ENCODE results near the gene SAFB2.

Gene SAFB2

DNA sequence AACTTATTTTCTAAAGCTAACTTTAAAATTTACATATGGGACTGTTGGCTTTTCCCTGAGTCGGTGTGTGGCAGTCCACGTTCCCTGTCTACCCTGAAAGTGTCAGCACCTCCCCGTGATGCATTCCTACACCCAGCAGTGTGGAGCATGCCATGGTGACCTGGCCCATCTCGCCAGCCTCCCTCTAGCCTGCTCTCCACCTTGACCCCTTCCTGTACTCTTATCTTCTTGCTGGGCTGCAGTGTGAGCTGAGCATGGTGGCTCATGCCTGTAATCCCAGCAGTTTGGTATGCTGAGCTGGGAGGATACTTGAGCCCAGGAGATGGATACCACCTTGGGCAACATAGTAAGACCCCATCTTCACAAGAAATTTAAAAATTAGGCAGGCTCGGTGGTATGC is 32.4 kb upstream of the SAFB2 start:
- no peak for TF ChIP-seq POLR2A (IDR thresholded peaks at IDR 0.05; ENCODE audit: low read depth, low read length)
- no peak for TF ChIP-seq TAF1 (IDR thresholded peaks at IDR 0.05; ENCODE audit: borderline replicate concordance, low read depth, low read length)
- TF ChIP-seq POLR2AphosphoS5 (IDR thresholded peaks at IDR 0.05; ENCODE audit: low read depth, low read length), result no peak
- FAIRE-seq, result no peak

DNA sequence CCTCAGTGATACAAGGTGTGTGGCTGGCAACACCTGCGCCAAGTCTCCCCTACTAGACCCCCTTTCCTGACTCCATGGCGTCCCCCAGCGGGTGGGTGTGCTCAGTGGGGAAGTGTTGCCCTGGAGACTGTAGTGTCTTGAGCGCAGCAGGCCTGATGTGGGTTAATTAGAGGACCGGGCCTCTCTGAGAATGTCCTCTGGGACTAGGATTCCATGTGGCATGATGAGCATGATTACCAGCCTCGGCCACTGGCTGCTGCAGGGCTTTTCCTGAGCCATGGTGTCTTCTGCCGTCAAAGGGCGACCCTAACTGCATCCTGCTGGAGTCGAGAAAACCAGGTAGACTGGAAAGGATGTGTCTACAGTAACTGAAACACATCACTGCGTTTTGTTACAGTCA is 29.7 kb upstream of the SAFB2 start:
- DNase-seq (ENCODE audit: insufficient read length), result no peak
- FAIRE-seq, result no peak
- TF ChIP-seq POLR2A (IDR thresholded peaks at IDR 0.05; ENCODE audit: low read depth, low read length), result no peak
- no peak for TF ChIP-seq POLR2AphosphoS5 (IDR thresholded peaks at IDR 0.05; ENCODE audit: low read depth, low read length)
- no peak for TF ChIP-seq TAF1 (IDR thresholded peaks at IDR 0.05; ENCODE audit: borderline replicate concordance, low read depth, low read length)

More for the DNA sequence above, 32.4 kb upstream of the SAFB2 start:
- no peak for DNase-seq (ENCODE audit: insufficient read length)

DNA sequence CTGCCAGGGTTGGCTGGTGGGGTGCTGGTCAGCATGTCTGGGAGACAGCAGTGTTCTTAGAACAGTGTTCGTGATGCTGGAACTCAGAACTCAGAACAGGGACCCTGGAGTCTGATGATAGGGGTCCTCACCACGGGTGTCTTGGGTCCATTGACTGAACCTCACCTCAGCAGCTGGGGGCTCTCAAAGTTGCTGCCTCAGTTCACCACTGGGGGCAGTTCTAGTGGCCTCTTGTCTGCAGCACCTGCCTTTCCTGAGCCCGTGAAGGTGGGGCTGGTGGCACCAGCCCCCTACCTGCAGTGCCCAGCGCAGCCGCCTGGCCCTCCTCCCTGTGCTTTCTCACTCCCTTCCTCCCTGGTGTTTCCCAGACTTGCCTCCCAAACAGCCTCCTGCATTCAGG is 28.8 kb upstream of the SAFB2 start:
- TF ChIP-seq POLR2AphosphoS5 (IDR thresholded peaks at IDR 0.05; ENCODE audit: low read depth, low read length) (0 out of 2 replicates have a peak, but pooled peaks have one; percentile 20), POLR2A (IDR thresholded peaks at IDR 0.05; ENCODE audit: low read depth, low read length) (no peak)
- no peak for FAIRE-seq
- no peak for DNase-seq (ENCODE audit: insufficient read length)

DNA sequence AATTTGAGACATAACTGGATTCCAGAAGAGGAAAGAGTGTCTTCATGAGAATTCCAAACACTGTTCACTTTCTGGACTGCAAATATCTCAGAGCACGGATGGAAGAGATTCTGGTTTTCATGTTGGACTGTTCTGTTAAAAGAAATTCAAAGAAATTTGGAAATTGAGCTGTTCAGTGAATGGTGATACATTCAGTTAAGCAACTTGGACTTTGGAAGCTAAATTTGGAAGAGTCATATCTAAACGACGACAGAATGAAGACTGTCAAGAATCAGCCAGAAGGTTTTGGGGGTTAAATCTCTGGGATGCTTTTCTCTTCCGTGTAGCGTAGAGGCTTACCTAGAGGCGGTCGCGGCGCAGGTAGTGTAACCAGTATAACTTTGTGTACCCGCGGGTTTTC is 25.9 kb upstream of the SAFB2 start:
- no peak for FAIRE-seq
- TF ChIP-seq TAF1 (IDR thresholded peaks at IDR 0.05; ENCODE audit: borderline replicate concordance, low read depth, low read length) (no peak), POLR2AphosphoS5 (IDR thresholded peaks at IDR 0.05; ENCODE audit: low read depth, low read length) (no peak), POLR2A (IDR thresholded peaks at IDR 0.05; ENCODE audit: low read depth, low read length) (no peak)
- no peak for DNase-seq (ENCODE audit: insufficient read length)

DNA sequence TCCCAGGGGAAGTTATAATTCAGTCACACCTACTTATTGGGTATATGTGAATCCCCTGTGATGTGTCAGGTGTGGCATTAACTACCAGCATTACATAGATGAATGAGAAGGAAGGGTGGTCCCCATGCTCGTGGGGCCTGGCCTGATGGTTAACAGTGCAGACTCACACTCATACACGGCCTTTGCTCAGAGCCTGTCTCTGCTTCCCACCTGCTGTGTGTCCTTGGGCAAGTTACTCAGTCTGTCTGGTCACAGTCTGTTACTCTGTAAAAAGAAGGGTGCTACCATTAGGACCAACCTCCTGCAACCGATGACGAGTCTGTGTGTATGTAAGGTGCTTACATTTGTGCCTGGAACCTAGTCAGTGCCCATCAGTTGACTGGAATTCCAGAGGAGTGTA is 24.1 kb upstream of the SAFB2 start:
- no peak for FAIRE-seq
- no peak for DNase-seq (ENCODE audit: insufficient read length)

DNA sequence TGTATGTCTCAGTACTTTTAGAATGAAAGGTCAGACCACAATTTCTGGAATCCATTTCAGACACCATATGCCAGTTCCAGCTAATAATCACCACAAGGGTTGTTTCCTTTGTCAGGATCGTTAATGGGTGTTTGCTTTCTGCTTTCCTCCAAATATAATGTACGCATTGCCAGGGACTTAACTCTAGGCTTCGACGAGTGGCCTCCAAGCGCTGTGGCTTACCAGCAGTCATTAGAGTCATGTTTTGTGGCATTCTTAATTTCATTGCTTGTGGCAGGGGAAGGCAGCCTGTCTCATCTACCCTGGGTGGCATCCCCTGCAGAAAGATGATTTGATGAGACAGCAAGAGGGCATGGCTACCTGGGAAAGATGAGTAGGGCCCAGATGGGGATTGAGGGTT is 22.8 kb upstream of the SAFB2 start:
- DNase-seq (ENCODE audit: insufficient read length) (no peak), FAIRE-seq (no peak)
- TF ChIP-seq POLR2A (IDR thresholded peaks at IDR 0.05; ENCODE audit: low read depth, low read length), result no peak
- no peak for TF ChIP-seq POLR2AphosphoS5 (IDR thresholded peaks at IDR 0.05; ENCODE audit: low read depth, low read length)

More for the DNA sequence above, 24.1 kb upstream of the SAFB2 start:
- TF ChIP-seq TAF1 (IDR thresholded peaks at IDR 0.05; ENCODE audit: borderline replicate concordance, low read depth, low read length) (no peak), POLR2AphosphoS5 (IDR thresholded peaks at IDR 0.05; ENCODE audit: low read depth, low read length) (no peak), POLR2A (IDR thresholded peaks at IDR 0.05; ENCODE audit: low read depth, low read length) (no peak)

DNA sequence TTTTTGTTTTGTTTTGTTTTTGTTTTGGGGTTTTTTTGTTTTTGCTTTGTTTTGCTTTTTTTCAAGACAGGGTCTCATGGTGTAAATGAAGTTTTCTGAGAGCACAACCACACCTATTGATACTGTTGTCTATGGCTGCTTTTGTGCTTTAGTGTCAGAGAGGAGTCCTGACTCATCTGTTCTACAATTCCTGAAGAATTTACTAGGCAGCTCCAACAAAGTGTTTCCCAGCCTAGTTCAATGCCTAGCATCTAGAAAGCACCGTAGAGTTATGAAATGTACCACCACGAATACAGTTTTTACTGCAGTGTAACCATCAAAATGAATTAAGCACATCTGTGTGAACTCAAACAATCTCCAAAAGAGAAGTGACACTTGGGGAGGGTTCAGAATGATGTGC is 21.5 kb upstream of the SAFB2 start:
- TF ChIP-seq POLR2A (IDR thresholded peaks at IDR 0.05; ENCODE audit: low read depth, low read length) (no peak), POLR2AphosphoS5 (IDR thresholded peaks at IDR 0.05; ENCODE audit: low read depth, low read length) (no peak), TAF1 (IDR thresholded peaks at IDR 0.05; ENCODE audit: borderline replicate concordance, low read depth, low read length) (no peak)
- FAIRE-seq, result no peak
- DNase-seq (ENCODE audit: insufficient read length), result no peak

DNA sequence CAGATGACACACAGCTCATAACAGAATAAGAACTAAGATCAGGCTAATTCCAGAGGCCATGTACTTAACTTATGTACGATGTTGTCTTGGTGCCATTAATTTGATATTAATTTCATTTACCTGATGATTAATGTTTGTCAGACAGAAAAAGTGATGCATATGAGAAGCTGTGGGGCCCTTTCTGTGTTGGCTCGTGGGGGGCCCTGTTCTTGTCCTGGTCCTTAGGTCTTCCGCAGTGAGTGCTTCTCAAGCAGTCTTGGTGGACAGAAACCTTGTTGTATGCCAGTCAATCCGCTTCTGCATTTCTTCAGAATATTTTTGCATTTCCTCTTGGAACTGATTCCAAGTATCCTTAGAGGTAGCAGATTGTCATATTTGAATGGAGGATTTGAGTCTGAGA is 20.5 kb upstream of the SAFB2 start:
- no peak for FAIRE-seq
- TF ChIP-seq TAF1 (IDR thresholded peaks at IDR 0.05; ENCODE audit: borderline replicate concordance, low read depth, low read length) (no peak), POLR2A (IDR thresholded peaks at IDR 0.05; ENCODE audit: low read depth, low read length) (no peak), POLR2AphosphoS5 (IDR thresholded peaks at IDR 0.05; ENCODE audit: low read depth, low read length) (no peak)
- no peak for DNase-seq (ENCODE audit: insufficient read length)

DNA sequence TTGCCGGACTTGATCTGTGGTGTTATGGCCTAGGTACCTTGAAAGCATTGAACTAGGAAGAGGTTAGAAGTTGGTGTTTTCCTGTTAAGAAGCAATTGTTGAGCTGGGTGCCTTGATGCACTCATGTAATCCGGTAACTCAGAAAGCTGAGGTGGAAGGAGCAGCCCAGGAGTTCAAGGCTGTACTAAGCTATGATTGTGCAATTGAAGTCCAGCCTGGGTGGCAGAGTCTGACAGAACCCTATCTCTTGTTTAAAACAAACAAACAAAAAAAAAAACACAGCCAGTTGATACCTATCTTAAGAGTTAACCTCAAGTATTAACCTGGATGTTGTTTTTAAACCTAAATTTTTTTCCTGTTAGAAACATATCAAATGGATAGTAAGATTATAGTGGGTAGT is 19.6 kb upstream of the SAFB2 start:
- FAIRE-seq, result no peak
- TF ChIP-seq TAF1 (IDR thresholded peaks at IDR 0.05; ENCODE audit: borderline replicate concordance, low read depth, low read length) (no peak), POLR2AphosphoS5 (IDR thresholded peaks at IDR 0.05; ENCODE audit: low read depth, low read length) (no peak), POLR2A (IDR thresholded peaks at IDR 0.05; ENCODE audit: low read depth, low read length) (no peak)
- DNase-seq (ENCODE audit: insufficient read length), result no peak

DNA sequence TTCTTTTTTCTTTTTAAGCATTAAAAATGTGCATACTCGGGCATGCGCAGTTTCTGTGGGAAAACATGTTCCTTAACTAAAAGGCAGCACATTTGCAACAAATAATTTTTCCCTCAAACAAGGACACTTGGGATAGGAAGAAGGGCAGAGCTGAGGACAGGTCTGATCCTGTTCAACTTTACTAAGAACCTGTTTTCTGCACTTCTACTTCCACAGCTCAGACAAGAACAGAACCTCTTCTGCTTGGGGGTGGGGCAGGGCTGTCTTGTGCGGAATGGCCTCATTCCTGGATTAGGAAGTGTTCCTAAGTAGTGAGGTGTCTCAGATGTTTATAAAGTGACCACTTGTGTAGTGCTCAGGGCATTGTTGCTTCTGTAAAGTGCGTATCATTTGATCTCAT is 18.6 kb upstream of the SAFB2 start:
- DNase-seq (ENCODE audit: insufficient read length), result no peak
- TF ChIP-seq POLR2AphosphoS5 (IDR thresholded peaks at IDR 0.05; ENCODE audit: low read depth, low read length) (no peak), POLR2A (IDR thresholded peaks at IDR 0.05; ENCODE audit: low read depth, low read length) (no peak), TAF1 (IDR thresholded peaks at IDR 0.05; ENCODE audit: borderline replicate concordance, low read depth, low read length) (no peak)
- FAIRE-seq, result no peak

DNA sequence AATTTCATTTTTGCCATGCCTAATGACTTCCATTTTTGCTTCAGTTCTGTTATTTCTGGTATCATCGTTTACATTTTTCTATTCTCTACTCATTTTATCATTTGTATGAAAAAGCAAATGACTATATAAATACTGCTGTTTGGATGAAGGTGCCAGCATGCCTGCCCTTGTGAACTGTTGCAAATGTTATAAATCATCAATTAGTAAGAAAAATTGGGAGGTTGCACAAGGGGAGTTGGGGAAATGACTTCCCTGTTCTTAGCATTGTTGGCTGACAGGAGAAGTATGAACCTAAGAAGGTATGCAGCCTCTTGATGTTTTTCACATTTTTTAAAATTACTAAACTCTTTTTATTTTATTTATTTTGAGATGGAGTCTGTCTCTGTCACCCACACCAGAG is 15.4 kb upstream of the SAFB2 start:
- no peak for DNase-seq (ENCODE audit: insufficient read length)
- no peak for FAIRE-seq
- no peak for TF ChIP-seq TAF1 (IDR thresholded peaks at IDR 0.05; ENCODE audit: borderline replicate concordance, low read depth, low read length)
- TF ChIP-seq POLR2AphosphoS5 (IDR thresholded peaks at IDR 0.05; ENCODE audit: low read depth, low read length), result no peak
- TF ChIP-seq POLR2A (IDR thresholded peaks at IDR 0.05; ENCODE audit: low read depth, low read length), result no peak

DNA sequence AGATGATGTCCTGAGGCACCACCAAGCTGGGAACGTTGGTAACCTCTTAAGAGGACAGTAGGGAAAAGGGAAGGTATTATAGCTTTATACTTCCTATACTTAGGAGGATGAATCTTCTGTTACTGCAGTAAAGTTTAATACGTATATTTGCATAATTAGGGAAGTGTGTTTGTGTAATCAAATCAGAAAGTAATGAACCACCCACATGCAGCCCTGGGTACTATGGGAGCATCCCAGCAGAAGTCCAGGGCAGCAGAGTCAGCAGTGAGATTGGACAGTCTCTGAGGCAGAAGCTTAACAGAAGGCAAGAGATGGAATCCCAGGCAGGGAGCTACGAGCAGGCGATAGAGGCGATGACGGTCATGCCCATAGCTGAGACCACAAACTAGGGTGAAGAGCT is 12.9 kb upstream of the SAFB2 start:
- DNase-seq (ENCODE audit: insufficient read length), result no peak
- TF ChIP-seq POLR2A (IDR thresholded peaks at IDR 0.05; ENCODE audit: low read depth, low read length), result no peak
- no peak for TF ChIP-seq POLR2AphosphoS5 (IDR thresholded peaks at IDR 0.05; ENCODE audit: low read depth, low read length)
- no peak for TF ChIP-seq TAF1 (IDR thresholded peaks at IDR 0.05; ENCODE audit: borderline replicate concordance, low read depth, low read length)
- FAIRE-seq, result no peak

DNA sequence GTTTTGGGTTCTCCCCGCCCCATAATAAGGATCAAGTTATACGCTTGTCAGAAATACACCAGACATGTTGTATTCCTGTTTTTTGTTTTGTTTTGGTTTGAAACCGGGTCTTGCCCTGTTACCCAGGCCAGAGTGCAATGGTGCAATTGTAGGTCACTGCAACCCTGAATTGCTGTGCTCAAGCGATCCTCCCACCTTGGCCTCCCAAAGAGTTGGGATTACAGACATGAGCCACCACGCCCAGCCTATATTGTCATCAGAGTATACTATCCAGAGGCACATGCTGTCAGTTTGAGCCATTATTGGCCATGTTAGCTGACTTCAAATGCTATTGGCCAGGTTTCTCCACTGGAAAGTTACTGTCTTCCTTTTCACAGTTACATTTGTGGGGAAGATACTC is 10.1 kb upstream of the SAFB2 start:
- TF ChIP-seq POLR2A (IDR thresholded peaks at IDR 0.05; ENCODE audit: low read depth, low read length), result 0 out of 2 replicates have a peak, but pooled peaks have one; percentile 24
- no peak for TF ChIP-seq POLR2AphosphoS5 (IDR thresholded peaks at IDR 0.05; ENCODE audit: low read depth, low read length)
- no peak for DNase-seq (ENCODE audit: insufficient read length)
- FAIRE-seq, result no peak

Data from GM12892 (cell line).